GM18861 (cell line): Measurements from ENCODE around the gene ETV5.

Experiments
- ATAC-seq: cut with Tn5 transposase; IDR thresholded peaks from one replicate; pipeline ENCODE4 v1.9.1; 2021; ENCODE audit not compliant: unreplicated experiment

The ETV5 gene

DNA sequence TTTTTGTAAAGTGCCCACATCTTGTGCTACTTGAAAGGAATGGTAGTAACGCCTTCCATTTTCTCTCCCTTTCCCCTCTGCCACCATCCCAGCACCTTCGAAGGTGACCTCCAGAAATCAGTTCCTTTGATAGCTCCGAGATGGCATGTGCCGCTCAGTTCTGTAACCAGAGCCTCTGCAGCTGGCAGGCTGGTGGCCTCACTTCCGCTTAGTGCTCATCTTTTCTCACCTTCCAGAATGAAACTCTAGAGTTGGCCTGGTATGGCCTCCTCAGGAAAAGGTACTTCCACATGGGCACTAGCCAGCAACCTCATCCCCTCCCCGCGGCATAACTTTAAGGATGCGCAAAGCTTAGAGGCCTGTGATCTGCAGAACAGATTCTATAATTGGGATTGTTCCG, 38.8 kb downstream of the ETV5 start:
- no peak for ATAC-seq

DNA sequence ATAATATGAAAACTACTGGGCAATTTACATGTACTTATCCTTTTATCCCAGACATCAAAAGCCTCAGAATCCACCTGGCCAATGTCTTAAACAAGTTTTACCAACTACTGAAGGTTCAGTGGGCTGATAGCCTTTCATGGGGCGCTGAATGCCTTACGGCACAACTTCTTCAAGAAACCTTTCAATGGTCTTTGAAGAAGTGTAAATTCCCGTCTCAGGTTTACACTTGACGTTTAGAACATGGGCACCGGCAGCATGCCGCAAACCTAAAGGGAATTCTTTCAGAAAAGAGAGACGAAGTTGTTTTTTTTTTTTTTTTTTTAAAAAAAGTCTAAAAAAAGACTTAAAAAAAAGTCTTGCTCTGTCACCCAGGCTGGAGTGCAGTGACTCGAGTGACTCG, 39.7 kb downstream of the ETV5 start:
- ATAC-seq, result no peak

DNA sequence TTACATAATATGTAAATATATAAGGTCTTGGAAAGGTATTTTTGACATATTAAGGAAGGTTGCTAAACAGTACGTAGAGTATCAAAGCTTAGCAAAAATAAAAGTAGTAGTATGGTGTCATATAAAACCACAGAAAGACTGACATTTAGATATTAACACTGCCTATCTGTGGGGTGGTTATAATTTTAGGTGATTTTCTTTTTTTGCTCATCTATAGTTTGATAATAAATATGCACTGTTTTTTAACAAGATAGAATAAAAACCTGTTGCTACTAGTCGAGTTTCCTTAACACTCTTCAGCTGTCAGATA, 40.7 kb downstream of the ETV5 start:
- no peak for ATAC-seq

DNA sequence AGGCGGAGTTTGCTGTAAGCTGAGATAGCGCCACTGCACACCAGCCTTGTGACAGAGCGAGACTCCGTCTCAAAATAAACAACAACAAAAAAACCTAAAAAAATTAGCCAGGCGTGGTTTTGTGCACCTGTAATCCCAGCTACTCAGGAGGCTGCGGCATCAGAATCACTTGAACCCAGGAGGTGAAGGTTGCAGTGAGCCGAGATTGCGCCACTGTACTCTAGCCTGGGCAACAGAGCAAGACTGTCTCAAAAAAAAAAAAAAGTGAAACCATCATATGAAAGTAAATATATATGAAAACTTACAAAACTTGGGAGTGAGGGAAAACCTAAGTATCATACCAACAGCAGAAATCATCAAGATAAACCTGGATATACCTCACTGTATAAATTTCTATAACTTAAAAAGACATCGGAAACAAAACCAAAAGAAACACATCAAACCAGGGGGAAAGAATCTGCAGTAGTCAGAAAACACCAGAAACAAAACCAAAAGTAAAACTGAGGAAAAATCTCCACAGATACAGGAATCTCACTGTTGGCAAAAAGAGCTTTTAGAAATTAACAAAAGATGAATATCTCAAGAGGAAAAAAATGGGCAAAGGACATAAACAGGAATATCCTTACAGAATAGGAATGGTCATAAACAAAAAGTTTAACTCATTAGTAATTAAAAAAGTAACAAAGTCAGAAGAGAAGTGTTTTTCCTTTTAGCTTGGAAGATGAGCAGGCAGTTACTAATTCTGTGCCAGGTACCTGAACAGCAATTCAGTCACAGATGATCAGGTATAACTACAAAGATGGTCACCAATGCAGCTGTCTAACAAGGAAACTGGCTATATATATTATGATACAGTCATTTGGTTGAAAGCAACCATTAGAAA, 41.3 kb downstream of the ETV5 start:
- ATAC-seq, result no peak

DNA sequence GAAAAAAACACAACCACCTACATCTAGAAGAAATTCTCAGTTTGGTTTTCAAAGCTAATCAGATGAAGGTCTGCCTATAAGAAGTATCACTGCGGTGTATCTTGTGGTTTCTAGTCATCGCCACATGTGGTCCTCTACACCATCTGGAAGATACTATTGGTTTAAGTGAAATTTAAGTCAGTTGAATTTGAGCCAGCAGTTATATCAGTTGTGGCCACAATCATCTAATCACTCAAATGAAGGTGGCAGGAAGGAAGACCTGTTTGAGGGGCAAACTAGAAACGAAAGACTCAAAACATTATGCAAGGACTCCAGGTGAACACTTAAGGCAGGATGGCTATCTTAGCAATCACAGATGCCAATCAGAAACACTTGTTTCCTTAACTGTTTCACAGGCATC, 48.7 kb downstream of the ETV5 start:
- ATAC-seq, result no peak

DNA sequence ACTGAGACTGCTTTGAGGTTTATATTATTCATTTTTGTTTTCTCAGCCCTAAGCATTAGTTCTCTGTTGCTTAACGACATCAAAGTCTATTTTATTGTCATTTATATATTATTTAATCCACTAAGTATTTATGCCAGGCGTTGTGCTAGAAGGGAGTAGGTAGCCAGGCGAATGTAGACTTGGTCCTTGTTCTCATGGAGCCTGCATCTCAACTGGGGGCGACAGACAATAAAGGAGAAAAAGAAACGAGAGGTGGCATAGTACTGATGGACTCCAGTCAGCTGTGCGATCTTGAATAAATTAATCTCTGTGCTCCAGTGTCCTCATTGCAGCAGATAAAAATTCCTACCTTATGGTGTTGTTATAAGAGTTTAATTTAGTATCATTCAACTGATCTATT, 49.7 kb downstream of the ETV5 start:
- no peak for ATAC-seq

DNA sequence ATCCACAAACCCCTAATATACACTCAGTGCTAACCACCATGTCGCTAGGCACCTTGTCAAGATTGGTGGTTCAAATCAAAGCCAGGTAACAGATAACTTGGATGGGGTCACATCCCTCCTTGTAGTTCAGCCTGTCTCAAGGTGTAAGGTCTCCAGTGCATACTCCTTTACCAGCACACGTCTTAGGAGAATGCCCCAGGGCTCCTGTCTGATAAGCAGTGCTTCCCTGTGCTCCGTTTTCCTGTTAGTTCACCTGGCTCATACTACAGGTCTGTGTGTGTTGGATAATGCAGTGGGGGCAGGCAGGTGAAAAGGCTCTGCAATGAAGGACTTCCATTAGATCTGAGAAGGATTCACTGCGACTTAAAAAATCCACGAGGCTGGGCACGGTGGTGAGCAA, 50.7 kb downstream of the ETV5 start:
- ATAC-seq, result no peak

DNA sequence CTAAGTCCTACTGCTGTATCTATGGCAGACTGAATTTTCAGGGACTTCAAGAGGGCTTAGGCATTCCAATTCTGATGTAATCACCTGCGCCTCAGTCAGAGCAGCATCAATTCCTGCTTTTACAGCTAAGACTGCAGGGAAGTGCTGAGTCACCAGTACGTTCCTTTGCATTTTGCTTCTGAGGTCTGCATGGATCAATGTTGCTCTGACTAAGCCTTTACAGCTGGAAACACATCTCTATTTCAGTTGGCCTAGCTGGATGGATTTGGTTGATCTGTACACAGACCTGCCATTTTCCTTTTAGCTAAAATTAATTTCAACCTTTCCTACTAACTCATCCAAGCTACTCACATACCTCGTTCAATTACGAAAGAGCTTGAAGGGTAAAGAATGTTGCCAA, 51.3 kb downstream of the ETV5 start:
- ATAC-seq, result no peak

DNA sequence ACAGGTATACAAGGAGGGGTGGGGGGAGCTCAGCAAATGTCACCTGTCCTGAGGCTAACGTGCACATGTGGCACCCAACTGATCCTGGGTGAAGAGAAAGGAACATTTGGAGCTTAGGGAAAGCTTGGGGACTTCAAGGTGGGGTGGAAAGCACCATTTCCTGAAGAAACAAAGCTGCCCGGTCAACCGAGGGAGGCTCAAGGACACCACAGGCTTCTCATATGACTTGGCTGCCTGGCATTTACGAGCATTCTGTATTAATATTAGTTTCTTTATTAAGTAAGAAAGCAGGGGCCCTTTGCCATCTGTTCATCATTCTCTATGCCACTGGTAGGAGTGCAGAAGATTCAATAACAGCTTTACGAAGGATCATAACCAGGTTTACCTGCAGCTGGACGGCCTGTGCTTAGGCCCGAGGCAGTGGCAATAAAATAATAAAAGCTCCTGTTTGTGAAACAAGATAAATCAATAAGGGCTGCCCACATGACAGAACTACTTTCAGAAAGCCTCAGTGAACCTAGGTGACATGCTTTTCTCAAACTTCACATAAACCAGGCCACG, 54.0 kb downstream of the ETV5 start:
- ATAC-seq, result no peak

DNA sequence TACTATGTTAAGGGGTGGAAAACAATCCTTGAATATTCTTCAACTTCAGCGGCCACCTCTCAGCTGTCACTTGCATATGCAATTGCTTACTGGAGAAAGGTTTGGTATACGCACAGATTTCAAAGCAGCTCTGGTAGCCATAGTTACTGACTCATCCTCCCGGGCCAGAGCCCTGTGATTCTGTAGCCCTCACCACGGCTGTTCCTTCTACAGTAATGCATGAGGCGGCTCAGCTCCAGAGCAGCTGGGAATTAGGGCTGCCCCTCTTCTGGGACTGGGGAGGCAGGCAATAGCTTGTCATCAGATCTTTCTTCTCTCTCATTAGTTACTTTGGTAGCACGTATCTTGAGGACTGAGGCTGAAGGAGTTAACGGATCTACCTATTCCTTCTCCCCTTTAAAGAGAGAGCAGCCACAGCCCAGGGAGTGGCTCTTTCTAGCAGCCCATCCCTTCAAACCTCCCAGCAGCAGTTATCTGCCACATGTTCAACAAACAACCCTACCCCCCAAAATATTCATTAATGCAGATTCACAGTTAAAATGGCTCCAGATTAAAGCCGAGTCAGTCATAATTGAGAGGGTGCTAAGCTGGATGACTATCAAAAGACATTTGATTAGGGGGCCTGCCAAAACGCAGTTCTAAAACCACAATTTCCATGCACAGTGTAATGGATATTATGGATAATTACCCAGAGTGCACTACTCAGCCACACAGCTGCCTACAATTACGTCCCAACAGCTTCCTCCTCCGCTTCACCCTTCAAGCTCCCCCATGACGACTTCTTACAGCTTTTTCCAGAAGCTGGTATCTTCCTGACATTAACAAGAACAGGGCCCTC, 54.7 kb downstream of the ETV5 start:
- no peak for ATAC-seq

DNA sequence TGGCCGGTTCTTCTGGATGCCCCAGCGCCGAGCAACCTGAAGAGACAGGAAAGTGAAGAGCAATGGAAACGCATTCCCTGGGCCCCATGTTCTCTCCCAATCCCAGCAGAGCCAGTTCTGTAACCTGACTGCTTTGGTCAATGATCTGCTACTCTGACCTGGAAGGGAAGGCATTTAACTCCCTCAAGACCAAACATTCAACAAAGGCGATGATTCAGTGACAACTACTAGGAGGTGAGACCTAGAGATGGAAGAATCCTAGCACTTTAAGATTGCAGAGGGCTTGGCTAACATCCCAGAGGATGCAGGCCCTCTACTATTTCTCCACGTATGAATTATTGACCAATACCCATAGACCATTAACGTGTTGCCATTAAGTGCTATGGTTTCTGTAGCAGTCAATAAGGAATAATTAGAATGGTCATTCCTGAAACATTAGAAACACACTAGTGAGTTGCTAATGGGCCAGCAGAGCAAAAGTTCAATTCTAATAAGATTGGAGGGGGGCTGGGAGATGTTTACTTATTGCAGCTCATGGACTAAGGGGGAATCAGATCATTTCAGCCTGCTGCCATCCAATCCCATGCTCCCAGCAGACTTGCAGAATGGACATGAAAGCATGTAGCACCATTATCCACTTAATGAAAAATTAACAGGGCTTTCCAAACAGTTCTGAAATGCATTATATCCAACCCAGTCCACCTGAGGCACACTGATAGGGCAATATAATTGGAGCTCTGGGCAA, 56.6 kb downstream of the ETV5 start:
- no peak for ATAC-seq

DNA sequence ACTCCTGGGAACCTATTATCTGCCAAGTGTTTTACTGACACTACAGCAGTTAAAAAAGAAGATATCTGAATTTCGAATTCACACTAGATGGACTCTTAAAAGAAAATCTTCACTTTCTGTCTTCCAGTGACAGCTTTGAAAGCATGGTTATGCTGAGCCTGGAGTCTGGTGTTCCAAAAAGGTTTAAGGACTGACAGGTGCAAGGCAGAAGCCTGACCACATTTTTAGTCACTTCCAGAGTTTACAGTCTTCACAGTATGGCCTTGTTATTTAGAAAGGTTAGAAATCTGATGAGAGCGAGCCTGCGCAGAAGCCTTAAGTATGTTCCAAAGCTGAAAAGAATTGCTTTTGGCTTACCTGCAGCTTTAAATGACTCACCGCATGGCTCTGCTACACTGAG, 59.9 kb downstream of the ETV5 start:
- ATAC-seq, result no peak

DNA sequence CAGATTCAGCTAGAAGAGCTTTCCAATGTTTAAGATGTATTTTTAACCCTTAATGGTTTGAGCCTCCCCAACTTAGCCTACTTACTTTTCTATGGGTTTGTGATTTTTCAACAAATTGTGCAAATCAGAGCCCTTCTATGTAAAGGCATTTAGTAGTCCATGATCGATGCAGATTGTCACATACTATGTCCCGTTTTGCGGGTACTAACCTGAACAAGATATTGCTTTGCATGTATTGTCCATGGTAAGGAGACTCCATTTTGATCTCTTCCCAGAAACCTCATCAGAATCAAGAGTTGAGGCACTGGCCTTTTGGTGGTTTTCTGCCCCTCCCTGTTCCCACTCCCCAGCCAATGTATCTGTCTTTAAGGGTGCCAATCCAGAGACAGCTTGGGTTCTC, 60.8 kb downstream of the ETV5 start:
- ATAC-seq, result no peak

DNA sequence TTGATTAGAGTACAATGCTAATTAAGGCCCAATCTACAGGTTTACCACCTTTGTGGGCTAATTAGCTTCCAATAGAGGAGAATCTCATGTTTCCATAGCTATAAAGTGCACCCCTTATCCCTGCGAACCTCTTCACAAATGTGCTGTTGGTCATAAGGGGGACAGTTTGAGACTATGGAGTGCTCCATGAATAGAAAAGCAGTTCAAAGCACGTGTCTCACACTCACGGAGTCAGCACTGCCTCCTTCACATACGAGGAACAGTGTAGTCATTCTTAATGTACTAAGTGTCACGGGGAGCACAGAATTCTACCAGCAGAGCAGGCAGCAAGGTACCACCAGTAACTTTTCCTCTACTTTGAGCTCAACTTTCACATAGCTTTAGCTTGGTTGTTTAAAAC, 62.1 kb downstream of the ETV5 start:
- no peak for ATAC-seq

DNA sequence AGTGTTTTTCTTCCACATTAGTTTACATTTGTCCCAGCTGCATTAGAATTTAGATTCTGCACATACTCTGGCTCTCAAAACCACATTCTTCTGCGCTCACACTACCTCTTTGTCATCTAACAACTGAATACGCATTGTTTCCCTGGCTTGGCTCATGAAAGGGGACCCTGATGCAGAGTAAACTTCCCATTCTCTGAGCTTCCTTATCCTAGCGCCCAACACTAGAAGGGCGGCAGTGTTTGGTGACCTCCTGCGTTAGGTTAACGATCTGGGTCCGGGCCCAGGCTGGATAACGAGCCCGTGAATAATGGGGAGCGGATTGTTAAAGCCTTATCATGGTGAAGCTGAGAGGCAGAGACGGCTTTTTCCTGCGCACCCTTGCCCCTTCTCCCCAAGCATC, 63.9 kb downstream of the ETV5 start:
- no peak for ATAC-seq

DNA sequence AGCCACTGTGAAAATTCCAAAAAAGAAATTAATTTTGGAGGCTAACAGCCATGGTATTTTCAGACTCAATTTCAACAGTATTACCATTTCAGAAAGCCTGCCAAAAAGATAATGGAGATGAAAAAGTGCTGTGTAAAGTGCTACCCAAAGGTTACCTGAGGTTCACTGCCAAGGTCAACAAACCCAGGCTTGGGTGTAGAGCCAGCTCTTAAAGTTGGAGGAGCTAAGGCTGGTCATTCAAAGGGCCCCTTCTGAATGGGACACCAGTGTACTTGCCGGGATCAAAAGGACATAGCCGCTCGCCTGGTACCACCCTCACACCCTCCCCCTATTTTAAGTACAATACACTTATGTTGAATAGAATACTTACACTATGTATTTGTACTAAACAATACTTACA, 64.5 kb downstream of the ETV5 start:
- no peak for ATAC-seq

DNA sequence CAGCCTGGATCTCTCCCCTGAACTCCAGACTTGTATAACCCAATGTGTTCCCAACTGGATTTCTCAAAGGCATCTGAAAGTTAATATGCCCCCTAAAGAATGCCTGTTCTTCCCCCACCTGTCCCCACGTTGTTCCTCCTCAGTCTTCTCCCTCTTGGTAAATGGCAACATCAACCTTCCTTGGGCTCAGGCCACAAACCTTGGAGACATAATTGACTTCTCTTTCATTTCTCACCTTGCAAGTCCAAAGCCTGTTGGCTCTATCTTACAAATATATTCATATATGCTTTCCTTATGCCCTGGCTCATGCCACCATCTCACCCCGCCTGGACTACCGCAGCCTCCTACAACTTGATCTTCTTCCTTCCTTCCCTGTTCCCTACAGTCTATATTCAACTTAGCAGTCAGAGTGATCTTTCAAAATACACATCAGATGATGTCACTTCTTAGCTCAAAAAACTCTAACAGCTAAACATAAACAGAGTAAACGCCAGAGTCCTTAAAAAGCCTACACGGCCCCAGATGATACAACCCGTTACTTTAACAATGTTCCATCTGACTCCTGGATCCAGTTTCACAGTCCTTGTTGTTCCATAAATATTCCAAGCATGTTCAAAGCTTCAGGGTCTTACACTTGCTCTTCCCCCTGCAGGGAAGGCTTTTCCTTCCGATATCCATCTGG, 66.2 kb downstream of the ETV5 start:
- no peak for ATAC-seq

DNA sequence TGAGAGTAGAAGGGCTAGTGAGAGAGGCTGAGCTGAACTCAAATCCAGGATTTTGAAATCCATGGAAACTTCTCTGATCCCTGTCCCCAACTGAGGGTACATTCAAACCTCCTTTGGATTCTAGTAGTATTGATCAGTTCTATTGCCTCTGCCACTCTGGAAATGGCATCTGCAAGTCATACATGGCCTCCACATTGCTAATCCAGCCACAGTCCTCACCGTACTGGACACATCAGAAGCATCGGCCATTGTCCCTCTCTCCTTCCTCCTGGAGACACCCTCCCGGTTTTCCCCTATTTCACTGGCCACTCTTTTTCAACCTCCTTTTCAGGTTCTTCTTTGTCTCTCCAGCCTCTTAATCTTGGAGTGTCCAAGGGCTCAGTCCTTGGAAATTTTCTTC, 66.9 kb downstream of the ETV5 start:
- ATAC-seq, result no peak

DNA sequence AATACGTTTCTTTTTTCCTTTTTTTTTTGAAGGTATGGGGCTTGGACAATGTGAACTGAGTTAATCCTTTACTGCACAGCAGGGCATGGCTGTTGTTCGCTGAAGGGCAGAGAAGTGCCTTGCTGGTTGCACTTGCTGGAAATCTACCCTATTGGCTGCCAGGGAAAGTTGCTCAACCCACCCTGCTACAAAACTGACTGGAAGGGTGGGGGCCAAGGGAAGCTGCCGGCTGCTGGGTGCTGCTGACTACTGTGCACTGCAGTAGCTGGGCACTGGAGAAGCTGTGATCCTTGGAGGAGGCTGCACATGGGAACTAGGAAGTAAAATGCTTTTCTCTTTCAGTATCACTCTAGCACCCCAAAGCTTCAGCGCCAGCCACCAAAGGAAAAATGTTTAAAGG, 70.5 kb downstream of the ETV5 start:
- no peak for ATAC-seq

DNA sequence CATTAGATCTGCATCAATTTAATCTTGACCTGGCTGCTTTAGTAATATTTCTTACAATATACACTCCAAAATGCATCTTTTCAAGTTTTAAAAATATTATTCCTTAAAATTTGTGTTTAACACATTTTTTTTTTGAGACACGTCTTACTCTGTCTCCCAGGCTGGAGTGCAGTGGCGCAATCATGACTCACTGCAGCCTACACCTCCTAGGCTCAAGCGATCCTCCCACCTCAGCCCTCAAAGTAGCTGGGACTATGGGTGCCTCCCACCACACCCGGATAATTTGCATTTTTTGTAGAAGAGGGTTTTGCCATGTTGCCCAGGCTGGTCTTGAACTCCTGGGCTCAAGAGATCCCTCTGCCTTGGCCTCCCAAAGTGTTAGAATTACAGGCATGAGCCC, 73.6 kb downstream of the ETV5 start:
- no peak for ATAC-seq

DNA sequence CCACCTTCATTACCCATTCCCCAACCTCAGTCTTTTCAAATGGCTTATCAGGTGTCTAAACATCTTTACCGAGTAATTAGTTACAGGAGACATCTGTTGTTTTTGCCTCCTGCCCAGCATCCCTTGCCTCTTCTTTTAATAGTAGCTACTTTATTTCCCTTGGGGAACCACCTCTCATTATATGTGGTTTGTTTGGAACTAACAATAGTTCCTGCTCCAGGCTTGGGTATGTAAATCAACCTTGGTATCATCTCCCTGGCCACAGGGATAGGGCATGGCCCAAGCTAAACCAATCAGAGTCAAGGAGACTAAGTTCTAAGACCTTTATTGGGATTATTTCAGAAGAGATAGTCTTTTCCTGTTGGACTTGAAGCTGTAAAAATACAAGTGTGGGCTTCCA, 76.6 kb downstream of the ETV5 start:
- no peak for ATAC-seq
